ENCODE results near the gene DDB1.

DDB1 gene

GRCh38 chr11:61268588-61269250 is 64.2 kb downstream of the DDB1 start:
- H3K4me3 ChIP-seq (ENCODE audit: low read length), result no peak overlapping the region
- no peak for DNase-seq (ENCODE audit: low read depth)
- no peak for TF ChIP-seq CTCF (conservative IDR thresholded peaks at IDR 0.05; ENCODE audit: low read length)

GRCh38 chr11:61267437-61267841 is 65.5 kb downstream of the DDB1 start:
- TF ChIP-seq CTCF (conservative IDR thresholded peaks at IDR 0.05; ENCODE audit: low read length), result no peak
- no peak for DNase-seq (ENCODE audit: low read depth)
- no peak overlapping the region for H3K4me3 ChIP-seq (ENCODE audit: low read length)

GRCh38 chr11:61266602-61267001 is 66.3 kb downstream of the DDB1 start:
- no peak for TF ChIP-seq CTCF (conservative IDR thresholded peaks at IDR 0.05; ENCODE audit: low read length)
- peak; percentile 41 for DNase-seq (ENCODE audit: low read depth)
- H3K4me3 ChIP-seq (ENCODE audit: low read length), result no peak overlapping the region

GRCh38 chr11:61265357-61265756 is 67.5 kb downstream of the DDB1 start:
- no peak for DNase-seq (ENCODE audit: low read depth)
- no peak overlapping the region for H3K4me3 ChIP-seq (ENCODE audit: low read length)
- no peak for TF ChIP-seq CTCF (conservative IDR thresholded peaks at IDR 0.05; ENCODE audit: low read length)

GRCh38 chr11:61264795-61265194 is 68.1 kb downstream of the DDB1 start:
- no peak overlapping the region for H3K4me3 ChIP-seq (ENCODE audit: low read length)
- DNase-seq (ENCODE audit: low read depth), result no peak
- no peak for TF ChIP-seq CTCF (conservative IDR thresholded peaks at IDR 0.05; ENCODE audit: low read length)

GRCh38 chr11:61264371-61264770 is 68.5 kb downstream of the DDB1 start:
- no peak for DNase-seq (ENCODE audit: low read depth)

More at GRCh38 chr11:61264371-61264770, 68.5 kb downstream of the DDB1 start:
- no peak for TF ChIP-seq CTCF (conservative IDR thresholded peaks at IDR 0.05; ENCODE audit: low read length)
- no peak overlapping the region for H3K4me3 ChIP-seq (ENCODE audit: low read length)

Measured in AG10803 (cell line).